Hematopoietic multipotent progenitor cell treated with erythropoietin and hydrocortisone succinate and interleukin-3 and kit ligand, for 8 days (in vitro differentiated cells): ENCODE results near the gene CDSN.
"Not testable (repeated sequence)": the region's sequence is repeated elsewhere in the genome, so short reads cannot be mapped to it uniquely, and the experiment has no call there.

Experiments
- DNase-seq: peaks from one replicate; pipeline ENCODE4 v3.0.0-alpha.2; 2015

The CDSN gene, protein sequence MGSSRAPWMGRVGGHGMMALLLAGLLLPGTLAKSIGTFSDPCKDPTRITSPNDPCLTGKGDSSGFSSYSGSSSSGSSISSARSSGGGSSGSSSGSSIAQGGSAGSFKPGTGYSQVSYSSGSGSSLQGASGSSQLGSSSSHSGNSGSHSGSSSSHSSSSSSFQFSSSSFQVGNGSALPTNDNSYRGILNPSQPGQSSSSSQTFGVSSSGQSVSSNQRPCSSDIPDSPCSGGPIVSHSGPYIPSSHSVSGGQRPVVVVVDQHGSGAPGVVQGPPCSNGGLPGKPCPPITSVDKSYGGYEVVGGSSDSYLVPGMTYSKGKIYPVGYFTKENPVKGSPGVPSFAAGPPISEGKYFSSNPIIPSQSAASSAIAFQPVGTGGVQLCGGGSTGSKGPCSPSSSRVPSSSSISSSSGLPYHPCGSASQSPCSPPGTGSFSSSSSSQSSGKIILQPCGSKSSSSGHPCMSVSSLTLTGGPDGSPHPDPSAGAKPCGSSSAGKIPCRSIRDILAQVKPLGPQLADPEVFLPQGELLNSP

DNA sequence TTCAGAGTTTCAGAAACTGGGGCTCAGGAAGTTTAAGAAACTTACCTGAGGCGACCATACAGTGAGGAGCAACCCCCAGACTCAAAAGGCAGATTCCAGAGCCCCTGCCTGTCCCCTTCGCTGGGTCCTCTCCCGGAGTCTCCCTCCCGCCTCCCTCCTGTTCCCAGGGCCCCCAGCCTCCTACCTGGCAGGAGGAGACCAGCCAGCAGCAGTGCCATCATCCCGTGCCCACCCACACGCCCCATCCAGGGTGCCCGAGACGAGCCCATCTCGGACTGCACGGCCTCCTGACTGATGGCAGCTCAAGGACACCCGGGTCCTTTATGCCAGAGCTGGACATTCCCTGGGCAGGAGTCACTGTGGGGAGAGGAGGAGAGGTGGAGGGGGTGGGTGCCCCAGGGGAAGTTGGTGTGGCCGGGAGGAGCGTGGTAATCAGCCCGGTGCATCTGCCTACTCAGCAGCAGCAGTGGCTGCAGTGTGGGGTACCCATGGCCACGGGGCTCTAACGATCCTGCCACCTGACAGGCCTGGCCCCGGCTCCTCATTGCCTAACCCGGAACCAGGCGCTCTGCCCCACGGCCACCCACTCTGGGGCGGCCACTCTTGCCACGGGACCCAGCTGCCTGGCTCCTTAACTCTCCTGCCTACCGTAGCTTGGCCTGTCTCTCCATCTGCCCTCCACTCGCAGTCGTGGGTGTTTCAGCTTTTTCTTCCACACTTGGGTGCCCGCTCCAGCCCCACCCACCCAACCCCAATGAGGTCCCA lies at the start of gene CDSN:
Gene CDSN, minus strand, starts transcription at position 296 of the 765 bp plus-strand sequence. Its CDS starts 27 bp downstream, at position 269.
- peak; percentile 41 for DNase-seq

DNA sequence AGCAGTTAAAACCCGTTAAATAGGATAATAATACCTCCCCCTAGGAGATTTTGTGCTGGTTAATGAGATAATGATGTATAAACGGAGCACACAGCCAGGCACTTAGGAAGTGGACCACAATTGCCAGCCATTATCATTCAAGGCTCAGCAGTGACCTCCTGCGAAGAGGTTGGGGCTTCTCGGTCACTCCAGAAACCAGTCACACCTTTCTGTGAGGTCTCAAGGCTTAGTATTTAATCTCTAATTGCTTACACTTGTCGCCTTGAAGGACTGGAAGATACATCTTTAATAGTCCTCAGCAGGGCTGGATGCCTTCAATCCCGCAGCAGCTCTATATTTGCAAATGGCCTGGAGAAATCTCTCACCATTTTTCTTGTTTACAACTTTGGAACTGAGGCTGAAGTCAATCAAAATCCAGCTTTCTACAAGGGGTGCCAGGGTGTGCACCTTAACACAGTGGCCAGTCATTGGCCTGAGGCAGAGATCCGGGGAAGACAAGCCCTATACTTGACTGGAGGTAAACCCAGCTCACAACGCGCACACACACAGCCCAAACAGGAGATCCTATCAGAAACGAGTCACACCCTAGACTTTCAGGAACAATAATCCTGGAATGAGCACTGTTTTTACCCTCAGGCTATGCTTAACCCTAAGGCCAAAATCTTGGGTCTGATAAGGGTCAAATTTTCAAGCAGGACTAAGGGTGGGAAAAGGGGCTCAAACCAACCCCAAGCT lies 49.0 kb upstream of the CDSN start:
- no peak for DNase-seq

DNA sequence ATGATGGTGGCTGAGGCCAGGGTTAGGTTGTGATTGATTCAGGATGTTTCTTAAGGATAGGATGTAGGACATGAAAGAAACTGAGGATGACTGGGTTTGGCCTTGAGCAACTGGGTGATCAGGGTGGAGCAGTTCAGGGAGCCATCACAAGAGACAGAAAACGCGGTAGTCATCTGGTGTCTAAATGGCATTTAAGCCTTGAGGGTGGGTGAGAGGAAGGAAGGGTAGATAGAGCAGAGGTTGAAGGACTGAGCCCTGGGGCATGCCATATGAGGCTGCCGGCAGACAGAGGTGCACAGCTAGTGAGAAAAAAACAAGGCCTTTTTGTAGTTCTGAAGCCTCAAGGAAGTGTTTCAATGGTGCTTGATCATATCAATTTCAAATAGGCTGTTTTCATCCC lies 48.4 kb upstream of the CDSN start:
- DNase-seq: no peak

DNA sequence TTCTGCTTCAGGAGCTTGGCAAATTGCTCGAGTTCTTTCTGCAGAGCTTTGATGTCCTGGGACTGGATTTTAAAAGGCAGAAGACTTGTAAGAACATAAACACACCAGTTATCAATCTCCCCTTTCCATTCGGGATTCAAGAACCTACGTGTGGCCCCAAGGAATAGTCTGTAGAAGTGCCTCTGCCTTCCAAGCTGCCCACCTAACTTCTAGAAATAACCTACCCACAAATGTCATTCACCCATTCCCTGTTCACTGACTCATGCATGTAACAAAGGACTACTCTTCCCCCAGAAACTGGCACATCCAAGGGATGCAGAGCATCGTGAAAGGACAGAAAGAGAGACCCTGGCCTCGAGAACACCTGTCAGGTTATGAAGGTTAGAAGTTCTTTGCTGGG lies 45.7 kb upstream of the CDSN start:
- no peak for DNase-seq

DNA sequence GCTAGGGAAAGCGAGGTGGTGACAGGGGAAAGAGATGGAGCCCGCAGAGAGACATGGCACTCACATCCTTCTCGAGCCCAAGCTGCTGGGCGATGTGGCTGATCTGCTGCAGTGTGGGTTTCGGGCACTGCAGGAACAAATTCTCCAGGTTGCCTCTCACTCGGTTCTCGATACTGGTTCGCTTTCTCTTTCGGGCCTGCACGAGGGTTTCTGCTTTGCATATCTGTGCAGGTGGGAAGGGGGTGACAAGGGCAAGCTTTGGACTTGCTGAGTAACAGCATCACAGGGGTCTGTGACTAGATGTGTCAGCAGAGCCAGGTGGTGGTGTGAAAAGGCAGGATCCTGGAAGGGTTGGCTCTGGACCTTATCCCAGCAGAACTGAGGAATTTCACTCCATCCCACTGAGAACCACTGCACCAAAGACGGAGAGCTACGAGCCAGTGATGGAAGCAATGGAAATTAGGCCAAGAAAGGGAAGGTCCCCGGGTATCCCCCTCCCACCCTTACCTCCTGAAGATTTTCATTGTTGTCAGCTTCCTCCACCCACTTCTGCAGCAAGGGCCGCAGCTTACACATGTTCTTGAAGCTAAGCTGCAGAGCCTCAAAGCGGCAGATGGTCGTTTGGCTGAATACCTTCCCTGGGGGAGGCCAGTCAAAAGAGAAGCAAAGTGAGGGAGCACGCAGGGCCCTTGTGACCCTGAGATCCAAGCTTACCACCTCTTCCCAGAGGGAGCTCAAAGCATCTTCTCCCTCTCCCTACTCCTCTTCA lies 45.0 kb upstream of the CDSN start:
- not testable (repeated sequence) for DNase-seq

DNA sequence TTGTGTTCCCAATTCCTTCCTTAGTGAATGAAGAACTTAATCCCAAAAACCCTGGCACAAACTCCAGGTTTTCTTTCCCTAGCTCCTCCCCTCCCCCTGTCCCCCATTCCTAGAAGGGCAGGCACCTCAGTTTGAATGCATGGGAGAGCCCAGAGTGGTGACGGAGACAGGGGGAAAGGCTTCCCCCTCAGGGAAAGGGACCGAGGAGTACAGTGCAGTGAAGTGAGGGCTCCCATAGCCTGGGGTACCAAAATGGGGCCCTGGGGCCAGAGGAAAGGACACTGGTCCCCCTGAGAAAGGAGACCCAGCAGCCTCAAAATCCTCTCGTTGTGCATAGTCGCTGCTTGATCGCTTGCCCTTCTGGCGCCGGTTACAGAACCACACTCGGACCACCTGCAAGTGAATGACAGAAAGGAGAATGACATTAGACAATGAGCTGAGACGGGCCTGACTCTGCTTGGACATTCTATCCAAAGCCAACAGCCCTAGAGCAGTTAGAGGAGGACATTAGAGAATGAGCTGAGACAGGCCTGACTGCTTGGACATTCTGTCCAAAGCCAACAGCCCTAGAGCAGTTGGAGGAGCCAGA lies 44.3 kb upstream of the CDSN start:
- not testable (repeated sequence) for DNase-seq

DNA sequence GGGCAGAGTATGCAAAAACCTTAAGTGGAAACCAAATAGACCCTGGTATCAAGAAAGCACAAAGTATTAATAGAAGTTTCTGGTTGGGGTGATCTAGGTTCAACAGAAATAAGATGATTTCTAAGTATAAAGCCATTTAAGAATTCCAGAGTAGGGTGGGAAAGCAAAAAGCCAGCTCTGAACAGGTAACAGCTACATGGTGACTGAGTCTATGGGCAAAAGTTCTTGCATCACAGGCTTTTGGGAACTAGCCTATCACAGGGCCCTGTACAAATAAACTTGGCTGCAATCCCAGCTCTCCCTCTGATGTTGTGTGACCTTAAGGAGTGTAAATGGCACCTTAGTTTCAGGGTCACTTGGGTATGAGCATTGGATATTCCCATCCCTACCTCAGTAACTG lies 43.7 kb upstream of the CDSN start:
- DNase-seq: peak; percentile 20

DNA sequence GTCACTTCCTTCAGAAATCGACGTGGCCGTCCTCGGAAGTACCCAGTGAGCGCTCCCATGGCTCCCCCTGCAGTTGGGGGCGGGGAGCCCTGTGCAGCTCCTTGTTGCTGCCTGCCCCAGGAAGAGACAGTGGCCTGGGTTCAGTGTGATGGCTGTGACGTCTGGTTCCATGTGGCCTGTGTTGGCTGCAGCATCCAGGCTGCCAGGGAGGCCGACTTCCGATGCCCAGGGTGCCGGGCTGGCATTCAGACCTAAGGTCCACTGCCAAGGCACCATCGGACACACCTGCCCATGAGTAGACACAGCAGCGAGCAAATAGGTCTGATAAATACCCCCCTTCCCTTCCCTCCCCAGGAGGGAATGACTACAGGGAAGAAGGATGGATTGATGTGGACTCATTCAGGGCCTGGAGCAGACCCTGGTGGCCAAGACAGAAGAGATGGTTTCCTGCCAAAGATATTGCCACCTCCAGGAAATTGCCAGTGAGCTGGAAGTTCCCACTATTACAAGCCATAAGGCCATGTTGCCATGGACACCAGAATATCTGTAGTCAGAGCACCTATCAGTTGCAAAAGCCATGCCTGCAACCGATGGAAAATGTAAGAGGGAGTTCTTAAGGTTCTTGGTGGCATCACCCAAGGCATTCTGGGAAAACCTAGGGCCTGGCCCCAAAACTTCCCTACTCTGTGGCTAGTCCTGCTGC lies 42.4 kb upstream of the CDSN start:
- no peak for DNase-seq

DNA sequence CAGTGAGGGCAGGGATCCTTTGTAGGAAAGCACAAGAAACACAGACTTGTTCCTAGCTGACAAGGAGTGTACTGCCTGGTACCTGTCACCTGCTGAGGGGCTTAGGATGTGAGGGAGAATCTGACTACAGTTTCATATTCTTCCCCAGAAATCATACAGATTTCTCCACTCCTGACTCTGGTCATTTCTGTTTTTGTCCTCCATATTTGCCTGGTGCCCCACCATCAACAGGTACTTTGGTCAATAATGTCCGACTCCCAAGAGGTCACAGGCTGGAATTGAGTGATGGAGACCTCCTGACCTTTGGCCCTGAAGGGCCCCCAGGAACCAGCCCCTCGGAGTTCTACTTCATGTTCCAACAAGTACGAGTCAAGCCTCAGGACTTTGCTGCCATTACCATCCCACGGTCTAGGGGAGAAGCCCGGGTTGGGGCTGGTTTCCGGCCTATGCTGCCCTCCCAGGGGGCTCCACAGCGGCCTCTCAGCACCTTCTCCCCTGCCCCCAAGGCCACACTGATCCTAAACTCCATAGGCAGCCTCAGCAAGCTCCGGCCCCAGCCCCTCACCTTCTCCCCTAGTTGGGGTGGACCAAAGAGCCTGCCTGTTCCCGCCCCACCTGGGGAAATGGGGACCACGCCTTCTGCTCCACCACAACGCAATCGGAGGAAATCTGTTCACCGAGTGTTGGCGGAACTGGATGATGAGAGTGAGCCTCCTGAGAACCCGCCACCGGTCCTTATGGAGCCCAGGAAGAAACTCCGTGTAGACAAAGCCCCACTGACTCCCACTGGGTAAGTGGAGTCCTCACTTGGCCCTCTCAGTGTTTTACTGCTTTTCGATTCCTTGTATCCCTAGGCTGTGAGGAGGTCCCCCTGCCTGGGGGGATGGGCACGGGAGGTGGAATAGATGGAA lies 41.2 kb upstream of the CDSN start:
- DNase-seq: no peak

DNA sequence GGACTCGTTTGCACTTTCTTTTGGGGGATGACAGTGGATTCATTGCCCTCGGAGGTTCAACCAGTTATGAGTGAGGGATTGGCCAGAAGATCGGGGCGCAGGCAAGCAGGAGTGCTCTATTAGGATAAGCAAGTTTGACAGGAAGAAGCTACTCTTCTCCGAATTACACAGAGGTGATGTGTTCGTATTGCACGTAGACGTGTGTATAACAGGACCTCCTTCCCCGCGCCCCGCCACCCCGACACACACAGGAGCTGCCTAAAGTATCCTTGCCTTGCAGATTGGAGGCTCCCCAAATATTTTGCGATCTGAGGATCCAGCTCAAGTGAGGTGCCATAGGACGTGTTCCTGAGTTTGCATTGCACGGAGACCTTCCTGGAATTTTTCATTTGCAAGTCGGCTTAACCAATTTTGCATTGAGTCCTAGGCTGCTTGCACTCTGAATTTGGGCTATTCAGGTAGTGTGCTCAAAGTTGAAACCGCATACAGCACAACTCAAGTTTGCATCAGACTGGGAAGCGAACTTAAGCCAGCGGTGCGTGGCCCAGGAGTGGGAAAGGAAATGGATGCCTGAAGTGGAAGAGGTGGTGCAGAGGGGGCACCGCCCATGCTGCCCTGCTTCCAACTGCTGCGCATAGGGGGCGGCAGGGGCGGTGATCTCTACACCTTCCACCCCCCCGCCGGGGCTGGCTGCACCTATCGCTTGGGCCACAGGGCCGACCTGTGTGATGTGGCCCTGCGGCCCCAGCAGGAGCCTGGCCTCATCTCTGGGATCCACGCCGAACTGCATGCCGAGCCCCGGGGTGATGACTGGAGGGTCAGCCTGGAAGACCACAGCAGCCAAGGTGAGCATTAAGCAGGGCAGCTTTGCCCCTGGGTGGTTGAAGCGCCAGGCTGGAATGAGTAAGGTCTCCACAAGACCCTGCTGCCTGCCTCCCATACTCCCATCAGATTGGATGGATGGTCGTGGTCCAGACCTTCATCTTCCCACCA lies 38.9 kb upstream of the CDSN start:
- peak; percentile 53 for DNase-seq

DNA sequence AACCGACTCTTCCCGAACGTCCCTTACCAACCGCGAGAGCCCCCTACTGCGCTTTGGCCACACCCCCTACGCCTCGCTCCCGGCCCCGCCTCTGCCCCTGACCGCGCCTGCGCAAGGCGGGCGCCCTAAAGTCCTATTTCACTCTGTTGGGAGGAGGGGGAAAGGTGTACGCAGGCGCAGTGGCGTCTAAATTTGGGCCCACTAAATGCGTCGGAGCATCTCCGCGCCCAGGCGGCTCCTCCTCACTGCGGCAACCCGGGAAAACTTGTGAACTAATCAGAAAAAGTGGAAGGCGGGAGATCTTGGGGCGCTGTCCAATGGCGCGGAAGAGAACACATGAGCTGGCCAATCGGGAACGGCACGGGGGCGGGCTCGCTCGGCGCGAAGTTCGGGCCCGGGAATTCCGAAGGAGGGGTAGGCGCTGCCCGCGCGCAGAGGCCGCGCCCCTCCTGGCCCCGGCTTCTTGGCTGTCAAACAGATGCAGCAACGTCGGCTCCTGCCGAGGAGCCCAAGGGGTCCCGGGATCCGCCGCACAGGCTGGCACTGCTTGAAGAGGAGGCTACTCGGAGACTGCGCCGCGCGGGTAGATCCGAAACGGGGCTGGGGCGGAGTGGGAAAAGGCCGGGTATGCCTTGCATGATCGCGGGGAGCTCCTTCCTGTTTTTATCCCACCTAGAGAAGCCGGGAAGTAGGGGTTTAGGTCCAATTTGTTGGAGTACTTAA lies 38.1 kb upstream of the CDSN start, which contains the start of gene TCF19:
Gene TCF19, plus strand, starts transcription at position 450 of the 723 bp plus-strand sequence. CDS start 881 bp downstream, outside the sequence.
- peak; percentile 99 for DNase-seq

DNA sequence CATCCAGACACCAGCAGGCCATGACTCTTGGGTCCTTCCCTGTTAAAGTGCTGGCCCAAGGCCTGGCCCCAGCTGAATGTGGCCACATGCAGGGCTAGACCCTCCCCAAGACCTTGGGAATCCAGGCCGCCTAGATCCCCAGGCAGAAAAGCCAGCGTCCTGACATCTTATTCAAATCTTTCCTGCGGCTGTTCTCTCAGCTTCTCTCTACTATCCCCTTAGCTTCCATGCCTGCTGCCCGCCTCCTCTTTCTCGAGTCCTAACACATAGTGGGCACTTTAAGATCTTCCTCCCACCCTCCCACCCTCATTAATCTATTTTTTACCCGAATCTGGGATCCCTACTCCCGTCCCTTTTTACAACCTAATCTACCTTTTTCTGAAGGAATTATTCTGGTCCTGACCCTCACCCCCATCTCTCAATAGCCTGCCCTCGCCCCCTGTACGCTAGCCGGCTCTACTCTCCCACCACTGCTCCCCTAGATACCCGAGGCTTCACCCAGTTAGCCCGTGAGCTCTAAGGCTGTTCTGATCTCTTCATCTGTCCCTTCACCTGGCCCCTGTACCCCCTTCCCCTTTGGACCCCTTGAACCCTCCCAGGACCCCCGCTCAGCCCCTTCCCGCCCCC lies 37.4 kb upstream of the CDSN start, which contains the start of gene CCHCR1:
Gene CCHCR1, minus strand, starts transcription at position 290 of the 627 bp plus-strand sequence. Its CDS starts 202 bp downstream, at position 88.
- DNase-seq: peak; percentile 1

DNA sequence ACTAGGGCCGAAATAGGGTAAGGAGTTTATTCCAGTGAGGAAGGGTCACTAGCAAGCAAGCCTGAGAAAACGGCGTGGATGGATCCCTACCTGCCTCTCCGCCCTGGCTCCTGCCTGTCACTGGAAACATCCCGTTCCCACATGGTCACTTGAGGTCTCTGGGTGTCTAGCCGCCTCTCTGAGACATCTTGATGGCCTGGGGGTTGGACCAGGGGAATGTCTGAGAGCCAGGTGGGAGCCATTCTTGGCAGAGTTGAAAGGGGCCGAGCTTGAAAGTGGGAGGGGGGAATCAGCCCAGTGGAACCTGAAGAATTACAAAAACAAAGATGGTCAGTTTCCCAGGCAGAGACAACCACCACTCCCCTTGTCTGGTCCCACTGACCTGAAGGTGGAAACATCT lies 36.4 kb upstream of the CDSN start:
- DNase-seq: no peak

DNA sequence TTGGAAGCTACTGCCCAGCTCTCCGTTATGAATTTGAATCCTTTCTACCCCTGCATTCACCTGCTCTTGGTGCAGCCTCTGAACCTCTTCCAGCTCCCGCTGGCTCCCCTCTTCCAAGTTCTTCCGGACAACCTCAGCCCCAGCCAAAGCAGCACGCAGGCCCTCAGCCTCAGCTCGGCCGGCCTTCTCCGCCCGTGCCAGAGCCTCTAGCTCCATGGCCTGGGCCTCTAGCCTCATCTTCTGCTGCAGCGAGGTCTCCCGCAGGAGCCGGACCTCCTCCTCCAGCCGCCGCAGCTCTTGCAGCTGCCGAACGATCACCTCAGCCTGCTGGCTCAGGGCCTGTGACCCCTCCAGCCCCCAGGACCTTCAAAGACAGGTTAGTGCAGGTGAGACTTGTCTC lies 34.2 kb upstream of the CDSN start:
- no peak for DNase-seq

DNA sequence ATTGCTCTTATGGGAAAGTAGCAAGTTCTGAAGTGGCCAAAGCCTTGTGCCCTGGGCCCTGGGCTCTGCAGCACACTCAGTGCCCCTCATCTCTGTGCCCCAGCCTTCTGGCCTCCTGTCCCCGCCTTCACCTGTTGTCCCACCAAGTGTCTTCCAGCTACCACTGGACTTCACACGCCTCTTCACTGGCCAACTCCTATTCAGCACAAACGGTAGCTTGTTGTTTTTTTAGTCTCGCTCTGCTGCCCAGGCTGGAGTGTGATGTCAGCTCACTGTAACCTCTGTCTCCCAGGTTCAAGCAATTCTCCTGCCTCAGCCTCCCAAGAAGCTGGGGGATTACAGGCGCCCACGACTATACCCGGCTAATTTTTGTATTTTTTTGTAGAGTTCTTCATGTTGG lies 32.5 kb upstream of the CDSN start:
- DNase-seq: no peak

DNA sequence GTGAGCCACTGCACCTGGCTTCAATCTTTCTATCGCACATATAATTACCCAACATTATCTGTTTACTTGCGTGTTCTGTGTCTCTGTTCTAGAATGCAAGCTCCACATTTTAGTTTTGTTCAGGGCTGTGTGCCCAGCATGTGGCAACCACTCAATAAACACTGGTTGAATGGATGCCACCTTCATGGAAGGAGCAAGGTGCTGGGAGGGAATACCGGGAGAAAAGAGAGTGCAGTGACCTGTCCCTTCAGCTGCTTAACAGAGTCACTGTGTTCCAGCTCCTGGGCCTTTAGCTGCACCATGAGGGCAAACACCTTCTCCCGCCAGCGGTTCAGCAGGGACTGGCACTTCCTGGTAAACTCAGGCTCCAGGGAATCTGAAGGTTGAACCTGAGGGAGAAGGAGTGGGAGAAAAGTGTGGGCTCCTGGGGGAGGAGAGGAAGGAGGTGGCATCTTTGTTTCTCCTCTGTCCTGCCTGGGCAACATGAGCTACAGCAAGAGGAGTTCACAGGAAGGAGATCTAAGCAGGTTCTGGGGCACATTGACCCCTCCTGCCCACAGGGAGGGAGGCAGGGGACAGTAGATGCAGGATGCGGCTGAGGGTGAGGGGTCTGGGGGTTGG lies 29.7 kb upstream of the CDSN start:
- DNase-seq: no peak

DNA sequence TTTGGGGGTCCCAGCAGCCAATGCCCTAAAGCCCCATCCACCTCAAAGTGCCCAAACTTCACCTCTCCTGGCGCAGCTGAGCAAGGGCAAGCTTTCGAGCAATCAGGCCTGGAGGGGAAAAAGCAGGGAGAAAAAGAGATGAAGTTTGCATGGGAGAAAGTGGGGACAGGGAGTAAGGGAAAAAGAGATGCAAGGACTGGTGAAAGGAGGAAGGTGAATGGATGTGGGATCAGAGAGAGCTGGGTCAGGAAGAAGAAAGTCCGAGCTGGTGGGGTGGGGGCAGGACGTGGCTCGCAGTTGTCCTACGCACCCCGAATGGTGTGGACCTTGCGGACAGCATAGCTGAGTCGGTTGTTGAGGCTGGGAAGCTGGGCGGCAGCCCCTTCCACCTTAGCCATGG lies 25.1 kb upstream of the CDSN start:
- no peak for DNase-seq
